ENCODE measurements around the gene PXYLP1.

The PXYLP1 gene

DNA sequence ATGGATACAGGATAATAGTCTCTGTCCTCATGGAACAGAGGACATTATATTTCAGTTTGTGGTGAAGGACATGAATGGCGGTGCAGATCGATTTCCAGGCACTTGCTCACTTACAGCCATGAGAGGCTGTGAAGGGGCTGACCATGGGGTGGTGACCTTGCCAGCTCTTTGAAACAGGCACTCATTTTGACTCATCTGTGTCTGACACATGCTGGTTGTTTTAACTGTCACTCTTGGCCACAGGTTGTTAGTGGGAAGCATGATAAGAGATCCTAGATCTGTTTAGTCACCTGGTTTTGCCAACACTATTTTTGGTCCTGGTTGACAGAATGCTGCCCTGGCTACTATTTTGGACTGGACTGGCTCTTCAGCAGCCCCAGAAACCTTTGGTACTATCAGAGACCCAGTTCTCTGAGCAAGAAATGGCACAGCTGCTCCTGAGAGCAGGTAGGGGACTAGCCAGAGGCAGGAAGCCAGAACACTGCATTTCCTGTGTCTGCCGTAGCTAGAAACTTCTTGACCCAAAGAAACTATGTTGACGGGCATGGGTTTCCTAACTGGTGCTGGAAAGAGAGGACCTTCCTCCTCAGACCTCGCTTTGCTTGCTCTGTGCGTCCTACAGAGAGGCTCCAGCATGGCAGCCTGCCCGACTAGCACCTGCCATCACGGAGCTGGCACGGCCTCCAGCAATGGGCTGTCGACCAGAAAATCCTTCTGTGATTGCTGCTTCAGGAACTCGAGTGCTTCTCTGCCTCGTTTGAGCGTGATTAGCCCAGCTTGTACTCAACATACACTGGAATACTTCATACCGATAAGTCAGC lies 6.3 kb downstream of the PXYLP1 start:
- POLR2A ChIA-PET (ENCODE audit: low non-redundant PET): no interaction called here

DNA sequence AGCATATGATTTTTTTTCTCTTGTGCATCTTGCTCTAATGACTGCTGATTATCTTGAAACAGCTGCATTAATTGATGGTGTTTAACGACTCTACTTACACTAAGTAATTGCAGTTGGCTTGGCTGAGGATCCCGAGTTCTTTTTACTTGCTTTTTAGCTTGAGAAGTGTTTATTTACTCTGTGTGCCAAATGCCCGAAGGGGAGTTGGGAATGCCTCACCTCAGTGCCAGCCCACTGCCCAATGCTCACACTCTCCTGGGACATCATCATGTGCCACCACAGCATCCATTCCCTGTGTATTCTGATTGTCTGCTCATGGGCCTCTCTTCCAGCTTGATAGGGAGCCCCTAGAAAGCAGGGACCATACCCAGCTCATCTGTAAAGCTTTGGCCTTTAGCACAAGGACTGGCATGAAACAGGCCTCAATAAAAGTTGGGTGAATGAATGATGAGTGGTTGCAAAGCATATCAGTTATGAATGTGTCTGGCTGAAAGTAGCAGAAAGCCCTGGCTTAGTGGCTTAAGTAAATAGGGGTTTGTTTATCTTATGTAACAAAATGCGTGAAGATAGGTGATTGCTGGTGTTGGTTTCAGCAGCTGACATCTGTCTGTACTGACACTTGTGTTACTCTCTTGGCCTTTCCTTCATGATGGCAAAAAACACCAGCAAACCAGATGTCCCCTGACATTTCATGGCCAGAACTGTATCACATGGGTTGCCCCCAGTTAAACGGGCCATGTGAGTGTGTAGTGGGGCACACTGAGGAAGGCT lies 8.1 kb downstream of the PXYLP1 start:
- POLR2A ChIA-PET (ENCODE audit: low non-redundant PET): no interaction called here
- TF ChIP-seq, protein P1, sequence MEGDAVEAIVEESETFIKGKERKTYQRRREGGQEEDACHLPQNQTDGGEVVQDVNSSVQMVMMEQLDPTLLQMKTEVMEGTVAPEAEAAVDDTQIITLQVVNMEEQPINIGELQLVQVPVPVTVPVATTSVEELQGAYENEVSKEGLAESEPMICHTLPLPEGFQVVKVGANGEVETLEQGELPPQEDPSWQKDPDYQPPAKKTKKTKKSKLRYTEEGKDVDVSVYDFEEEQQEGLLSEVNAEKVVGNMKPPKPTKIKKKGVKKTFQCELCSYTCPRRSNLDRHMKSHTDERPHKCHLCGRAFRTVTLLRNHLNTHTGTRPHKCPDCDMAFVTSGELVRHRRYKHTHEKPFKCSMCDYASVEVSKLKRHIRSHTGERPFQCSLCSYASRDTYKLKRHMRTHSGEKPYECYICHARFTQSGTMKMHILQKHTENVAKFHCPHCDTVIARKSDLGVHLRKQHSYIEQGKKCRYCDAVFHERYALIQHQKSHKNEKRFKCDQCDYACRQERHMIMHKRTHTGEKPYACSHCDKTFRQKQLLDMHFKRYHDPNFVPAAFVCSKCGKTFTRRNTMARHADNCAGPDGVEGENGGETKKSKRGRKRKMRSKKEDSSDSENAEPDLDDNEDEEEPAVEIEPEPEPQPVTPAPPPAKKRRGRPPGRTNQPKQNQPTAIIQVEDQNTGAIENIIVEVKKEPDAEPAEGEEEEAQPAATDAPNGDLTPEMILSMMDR (conservative IDR thresholded peaks at IDR 0.05; ENCODE audit: low read depth): no peak
- CTCF ChIA-PET: no interaction called here
- DNase-seq (ENCODE audit: low spot score): no peak
- no peak overlapping the region for H3K27ac ChIP-seq

More for the DNA sequence above, 6.3 kb downstream of the PXYLP1 start:
- CTCF ChIA-PET: no interaction called here
- TF ChIP-seq, protein P1 (conservative IDR thresholded peaks at IDR 0.05; ENCODE audit: low read depth): no peak
- H3K27ac ChIP-seq: no peak overlapping the region
- DNase-seq (ENCODE audit: low spot score): no peak

DNA sequence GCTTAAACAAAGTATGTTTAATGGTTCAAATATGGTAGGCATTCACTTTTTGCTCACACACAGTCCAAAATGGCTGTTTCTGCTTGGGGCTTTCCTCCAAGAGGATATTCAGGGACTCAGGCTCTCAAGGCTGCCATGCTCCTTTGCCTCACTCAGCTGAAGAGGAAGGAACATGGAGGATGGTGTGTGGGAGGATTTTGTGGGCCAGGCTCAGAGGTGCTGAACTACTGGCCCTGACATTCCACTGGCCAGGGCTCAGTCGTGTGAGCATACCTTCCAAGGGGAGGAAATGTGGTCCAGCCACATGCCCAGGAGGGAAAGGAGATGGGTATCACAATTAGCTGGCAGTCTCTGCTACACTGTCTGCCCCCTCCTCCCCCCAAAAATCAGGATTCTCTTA lies 8.7 kb downstream of the PXYLP1 start:
- TF ChIP-seq, protein P1 (conservative IDR thresholded peaks at IDR 0.05; ENCODE audit: low read depth): no peak
- POLR2A ChIA-PET (ENCODE audit: low non-redundant PET): no interaction called here
- CTCF ChIA-PET: interaction anchor here (0.6 to 1.0 kb wide), 2 partner anchors 64 to 1207 kb away, joined by 3 to 4 read pairs; no protein-coding TSS in a partner anchor
- DNase-seq (ENCODE audit: low spot score): no peak
- H3K27ac ChIP-seq: no peak overlapping the region

DNA sequence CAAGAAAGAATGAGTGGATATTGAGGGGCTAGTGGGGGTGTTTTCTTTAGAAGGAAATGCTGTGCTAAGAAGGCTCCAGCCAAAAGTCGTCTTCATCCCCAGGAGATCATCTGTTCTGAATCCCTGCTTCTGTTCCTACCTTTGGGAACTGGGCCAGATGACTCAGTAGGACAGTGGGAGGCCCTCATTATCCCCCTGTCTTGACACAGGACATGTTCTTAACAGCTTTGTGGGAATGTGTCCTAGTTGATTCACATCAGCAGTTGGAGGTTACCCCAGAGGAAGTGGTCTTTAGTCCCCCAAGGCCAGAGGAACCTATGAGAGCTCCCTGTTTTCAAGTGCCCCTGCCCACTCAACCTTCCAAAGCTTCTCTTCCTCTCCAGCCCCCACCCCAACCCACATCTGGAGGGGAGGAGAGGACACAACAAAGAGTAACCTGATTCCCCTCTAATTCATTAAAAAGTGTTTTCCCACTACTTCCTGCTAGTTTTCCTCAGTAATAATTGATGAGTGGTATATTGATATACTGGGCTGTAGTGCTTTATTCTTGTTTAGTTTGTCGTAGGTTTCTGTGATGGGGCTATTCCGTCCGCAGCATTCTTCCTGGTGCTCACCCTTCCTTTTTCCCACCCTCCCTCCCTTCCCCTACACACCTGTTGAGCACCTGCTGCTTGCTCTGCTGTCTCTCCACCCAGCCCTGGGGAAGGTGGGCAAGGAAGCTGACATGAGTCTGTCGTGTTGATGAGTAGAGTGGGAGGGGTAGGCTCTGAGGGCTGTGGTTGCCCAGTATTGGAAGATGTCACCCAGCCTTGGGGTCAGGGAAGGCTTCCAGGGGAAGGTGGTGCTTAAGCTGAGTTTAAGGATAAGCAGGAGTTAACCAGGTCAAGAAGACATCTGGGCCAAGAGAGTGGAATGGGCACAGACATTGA lies 9.3 kb downstream of the PXYLP1 start:
- no peak for DNase-seq (ENCODE audit: low spot score)
- POLR2A ChIA-PET (ENCODE audit: low non-redundant PET): no interaction called here
- CTCF ChIA-PET: interaction anchor here (0.6 to 1.0 kb wide), 3 partner anchors 9 to 1208 kb away, joined by 3 to 5 read pairs (median 4); partner anchors contain the start of gene PXYLP1
- TF ChIP-seq, protein P1 (conservative IDR thresholded peaks at IDR 0.05; ENCODE audit: low read depth): no peak
- H3K27ac ChIP-seq: no peak overlapping the region

DNA sequence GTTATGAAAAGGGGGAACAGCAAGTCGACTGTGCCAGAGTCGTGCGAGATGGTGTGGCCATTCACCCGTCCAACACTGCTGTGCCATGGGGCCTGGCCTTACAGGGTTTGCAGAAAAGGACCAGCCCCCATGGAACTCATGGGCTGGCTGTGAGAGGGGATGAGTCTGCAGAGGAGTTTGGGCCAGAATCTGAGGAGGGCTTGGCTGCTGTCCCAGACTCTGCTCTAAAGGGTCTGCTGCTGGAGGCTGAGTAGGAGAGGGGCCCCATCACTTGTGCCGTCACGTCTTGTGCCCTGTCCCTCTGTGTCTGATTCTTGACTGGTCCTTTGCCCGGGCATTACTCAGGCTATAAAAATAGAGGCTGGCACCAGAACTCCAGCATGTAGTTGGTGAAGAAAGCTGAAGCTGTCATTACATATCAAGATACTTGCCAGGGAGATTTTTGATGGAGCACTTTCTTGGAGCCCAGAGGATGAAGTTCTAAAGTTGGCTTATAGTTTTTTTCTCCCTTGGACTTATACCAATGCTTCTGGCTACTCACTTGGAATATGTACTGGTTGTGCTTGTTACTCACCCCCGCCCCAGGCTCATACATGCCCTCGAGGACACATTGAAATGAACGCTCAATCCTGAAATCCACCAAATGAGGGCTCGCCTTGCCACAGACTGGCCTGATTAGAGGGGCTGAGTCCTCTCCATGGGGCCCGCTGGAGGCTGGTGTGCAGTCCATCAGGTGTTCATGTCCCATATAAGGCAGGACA lies 10.2 kb downstream of the PXYLP1 start:
- POLR2A ChIA-PET (ENCODE audit: low non-redundant PET): no interaction called here
- no peak for DNase-seq (ENCODE audit: low spot score)
- CTCF ChIA-PET: interaction anchor here (0.7 to 1.5 kb wide), 3 partner anchors 10 to 12 kb away, joined by 3 to 5 read pairs (median 3); partner anchors contain the start of gene PXYLP1

More for the DNA sequence above, 10.2 kb downstream of the PXYLP1 start:
- TF ChIP-seq, protein P1 (conservative IDR thresholded peaks at IDR 0.05; ENCODE audit: low read depth): no peak
- H3K27ac ChIP-seq: no peak overlapping the region
